WTC11 (cell line): ENCODE results near the gene NEDD1. TPM values are rescaled to one million over a fixed set of nuclear protein-coding genes. Genes with fewer than 3 reads are reported as not detected.
A peak's percentile ranks its signal among the peaks of the same experiment; 100 is the strongest.

Experiments used
- ATAC-seq: fragments of 200-7000 bp; cut with Tn5 transposase; 2 replicates; pipeline ENCODE4 v1.10.0; 2021; ENCODE audit warnings: mild to moderate bottlenecking, moderate library complexity
- CTCF ChIA-PET: fragments of 300-600 bp; sonication (Branson Sonifier 250); formaldehyde crosslinking; loops from one replicate; lab custom pipeline; 2021; ENCODE audit warnings: antibody characterized with exemption; lab: Charles Lee
- POLR2A ChIA-PET: fragments of 350-600 bp; sonication (Branson Sonifier 250); formaldehyde crosslinking; loops from one replicate; lab custom pipeline; 2021; ENCODE audit warnings: antibody characterized with exemption; lab: Charles Lee
- DNase-seq: peaks from one replicate; pipeline ENCODE4 v3.0.0; 2021; ENCODE audit warnings: low spot score
- H3K27ac Mint-ChIP-seq: 2 replicates; pipeline ENCODE4 v1.8.0; 2021; ENCODE audit warnings: mixed read lengths
- H3K27me3 Mint-ChIP-seq: 2 replicates; pipeline ENCODE4 v1.8.0; 2021; ENCODE audit warnings: low read depth, mild to moderate bottlenecking, moderate library complexity, mixed read lengths
- H3K36me3 Mint-ChIP-seq: 2 replicates; pipeline ENCODE4 v1.8.0; 2021; ENCODE audit warnings: mixed read lengths
- H3K4me1 Mint-ChIP-seq: 2 replicates; pipeline ENCODE4 v1.8.0; 2022; ENCODE audit warnings: mixed read lengths
- H3K4me3 Mint-ChIP-seq: 2 replicates; pipeline ENCODE4 v1.8.0; 2021; ENCODE audit warnings: mild to moderate bottlenecking, moderate library complexity, mixed read lengths
- H3K9me3 Mint-ChIP-seq: 2 replicates; pipeline ENCODE4 v1.8.0; 2021; ENCODE audit warnings: mixed read lengths
- ATF1 ChIP-seq: sonication (generic); formaldehyde crosslinking; IDR thresholded peaks from 2 replicates; pipeline ENCODE4 v1.8.1; 2023; ENCODE audit warnings: mild to moderate bottlenecking, moderate library complexity, missing genetic modification reagents
- CREM ChIP-seq: sonication (generic); formaldehyde crosslinking; IDR thresholded peaks from 2 replicates; pipeline ENCODE4 v1.8.1; 2022; ENCODE audit warnings: mild to moderate bottlenecking, missing genetic modification reagents, moderate library complexity
- ESRRA ChIP-seq: sonication (generic); formaldehyde crosslinking; IDR thresholded peaks from 2 replicates; pipeline ENCODE4 v1.8.1; 2022; ENCODE audit warnings: mild to moderate bottlenecking, missing genetic modification reagents, borderline replicate concordance
- KAT7 ChIP-seq: sonication (generic); formaldehyde crosslinking; IDR thresholded peaks from 2 replicates; pipeline ENCODE4 v1.8.1; 2023; ENCODE audit warnings: missing genetic modification reagents, mild to moderate bottlenecking, borderline replicate concordance
- MLX ChIP-seq: sonication (generic); formaldehyde crosslinking; IDR thresholded peaks from 2 replicates; pipeline ENCODE4 v1.8.1; 2023; ENCODE audit warnings: mild to moderate bottlenecking, missing genetic modification reagents, moderate library complexity
- NFYB ChIP-seq: sonication (generic); formaldehyde crosslinking; conservative IDR thresholded peaks from 2 replicates; pipeline ENCODE4 v1.8.0; 2022; ENCODE audit warnings: low read depth, missing genetic modification reagents
- PRRX2 ChIP-seq: fragments of 250-450 bp; sonication (Bioruptor Pico); IDR thresholded peaks from 2 replicates; pipeline ENCODE4 v1.8.0; 2021; ENCODE audit warnings: mild to moderate bottlenecking
- SMAD4 ChIP-seq: sonication (generic); formaldehyde crosslinking; IDR thresholded peaks from 2 replicates; pipeline ENCODE4 v1.8.0; 2022; ENCODE audit warnings: mild to moderate bottlenecking, missing genetic modification reagents
- SOX15 ChIP-seq: fragments of 250-450 bp; sonication (Bioruptor Pico); IDR thresholded peaks from 2 replicates; pipeline ENCODE4 v1.9.0; 2021; ENCODE audit warnings: mild to moderate bottlenecking
- TEAD4 ChIP-seq: sonication (generic); formaldehyde crosslinking; IDR thresholded peaks from 2 replicates; pipeline ENCODE4 v1.8.0; 2022; ENCODE audit warnings: mild to moderate bottlenecking, missing genetic modification reagents
- USF2 ChIP-seq: sonication (generic); formaldehyde crosslinking; IDR thresholded peaks from 2 replicates; pipeline ENCODE4 v1.8.1; 2023; ENCODE audit warnings: mild to moderate bottlenecking, missing genetic modification reagents, moderate library complexity
- ZBTB21 ChIP-seq: sonication (generic); formaldehyde crosslinking; IDR thresholded peaks from 2 replicates; pipeline ENCODE4 v1.8.1; 2023; ENCODE audit warnings: mild to moderate bottlenecking, missing genetic modification reagents, borderline replicate concordance
- ZNF317 ChIP-seq: sonication (generic); formaldehyde crosslinking; IDR thresholded peaks from 2 replicates; pipeline ENCODE4 v1.8.1; 2023; ENCODE audit warnings: low read depth, mild to moderate bottlenecking, moderate library complexity, missing genetic modification reagents, borderline replicate concordance
- ZNF416 ChIP-seq: fragments of 250-450 bp; sonication (Bioruptor Pico); IDR thresholded peaks from 2 replicates; pipeline ENCODE4 v1.9.0; 2021; ENCODE audit warnings: mild to moderate bottlenecking, inconsistent platforms
- ZSCAN18 ChIP-seq: fragments of 250-450 bp; sonication (Bioruptor Pico); IDR thresholded peaks from 2 replicates; pipeline ENCODE4 v2.1.2; 2022; ENCODE audit warnings: mild to moderate bottlenecking, moderate library complexity
- total RNA-seq: library from RNA; stranded (reverse); gene quantifications from 3 replicates; pipeline ENCODE4 v1.2.3, GENCODE V29; 2021
- TF ChIP-seq, protein P1 (sequence below): sonication (generic); formaldehyde crosslinking; IDR thresholded peaks from 2 replicates; pipeline ENCODE4 v1.8.1; 2022; ENCODE audit warnings: low read depth, mild to moderate bottlenecking, moderate library complexity, missing genetic modification reagents, borderline replicate concordance
- TF ChIP-seq, protein P2 (sequence below): sonication (generic); formaldehyde crosslinking; conservative IDR thresholded peaks from 2 replicates; pipeline ENCODE4 v1.8.1; 2023; ENCODE audit warnings: mild to moderate bottlenecking, low read depth, missing genetic modification reagents, moderate library complexity

The NEDD1 gene
- total RNA-seq, 1 experiment from 2014 or later: 29.3 TPM

DNA sequence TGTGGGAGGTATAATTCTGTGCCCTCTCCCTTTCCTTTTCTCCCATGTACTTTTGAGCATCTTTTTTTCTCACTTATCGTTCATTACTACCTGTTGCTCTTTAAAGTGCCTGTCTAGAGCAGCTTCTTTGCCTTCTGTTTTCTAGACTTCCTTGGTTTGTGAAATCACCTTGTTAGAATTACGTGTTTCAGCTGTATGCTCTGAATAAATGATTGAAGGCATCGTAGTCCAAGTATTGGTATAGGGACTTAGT lies 1.3 kb downstream of the NEDD1 start (continued):
- TF ChIP-seq, protein P1, sequence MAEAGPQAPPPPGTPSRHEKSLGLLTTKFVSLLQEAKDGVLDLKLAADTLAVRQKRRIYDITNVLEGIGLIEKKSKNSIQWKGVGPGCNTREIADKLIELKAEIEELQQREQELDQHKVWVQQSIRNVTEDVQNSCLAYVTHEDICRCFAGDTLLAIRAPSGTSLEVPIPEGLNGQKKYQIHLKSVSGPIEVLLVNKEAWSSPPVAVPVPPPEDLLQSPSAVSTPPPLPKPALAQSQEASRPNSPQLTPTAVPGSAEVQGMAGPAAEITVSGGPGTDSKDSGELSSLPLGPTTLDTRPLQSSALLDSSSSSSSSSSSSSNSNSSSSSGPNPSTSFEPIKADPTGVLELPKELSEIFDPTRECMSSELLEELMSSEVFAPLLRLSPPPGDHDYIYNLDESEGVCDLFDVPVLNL (CRISPR knock-in tag): no peak
- TF ChIP-seq, protein P2, sequence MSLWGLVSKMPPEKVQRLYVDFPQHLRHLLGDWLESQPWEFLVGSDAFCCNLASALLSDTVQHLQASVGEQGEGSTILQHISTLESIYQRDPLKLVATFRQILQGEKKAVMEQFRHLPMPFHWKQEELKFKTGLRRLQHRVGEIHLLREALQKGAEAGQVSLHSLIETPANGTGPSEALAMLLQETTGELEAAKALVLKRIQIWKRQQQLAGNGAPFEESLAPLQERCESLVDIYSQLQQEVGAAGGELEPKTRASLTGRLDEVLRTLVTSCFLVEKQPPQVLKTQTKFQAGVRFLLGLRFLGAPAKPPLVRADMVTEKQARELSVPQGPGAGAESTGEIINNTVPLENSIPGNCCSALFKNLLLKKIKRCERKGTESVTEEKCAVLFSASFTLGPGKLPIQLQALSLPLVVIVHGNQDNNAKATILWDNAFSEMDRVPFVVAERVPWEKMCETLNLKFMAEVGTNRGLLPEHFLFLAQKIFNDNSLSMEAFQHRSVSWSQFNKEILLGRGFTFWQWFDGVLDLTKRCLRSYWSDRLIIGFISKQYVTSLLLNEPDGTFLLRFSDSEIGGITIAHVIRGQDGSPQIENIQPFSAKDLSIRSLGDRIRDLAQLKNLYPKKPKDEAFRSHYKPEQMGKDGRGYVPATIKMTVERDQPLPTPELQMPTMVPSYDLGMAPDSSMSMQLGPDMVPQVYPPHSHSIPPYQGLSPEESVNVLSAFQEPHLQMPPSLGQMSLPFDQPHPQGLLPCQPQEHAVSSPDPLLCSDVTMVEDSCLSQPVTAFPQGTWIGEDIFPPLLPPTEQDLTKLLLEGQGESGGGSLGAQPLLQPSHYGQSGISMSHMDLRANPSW (CRISPR knock-in tag): no peak
- TF ChIP-seq, all 79 proteins: peak for 0

DNA sequence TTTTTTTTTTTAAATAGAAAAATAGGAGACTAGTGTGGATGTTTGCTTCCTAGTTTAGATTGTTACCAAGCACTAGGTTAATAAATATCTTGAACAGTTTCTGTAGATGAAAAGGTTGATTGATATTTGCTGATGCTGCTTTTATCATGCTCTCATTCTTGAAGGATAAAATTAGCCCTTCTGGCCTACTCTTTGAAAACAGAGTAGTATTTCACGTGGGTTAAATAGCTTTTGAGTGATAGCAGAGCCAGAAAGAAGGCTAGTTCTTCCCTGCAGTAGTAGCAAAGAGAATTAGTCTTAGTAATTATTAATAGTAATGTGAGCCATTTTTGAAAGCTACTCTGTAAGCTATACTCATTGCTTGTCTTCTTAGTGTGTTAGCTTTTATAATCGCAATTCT lies 5.2 kb downstream of the NEDD1 start:
- Mint-ChIP-seq H3K4me1 (peaks cover 42% of the 10 kb centered on the region), H3K36me3 (peaks cover 10% of the 10 kb centered on the region), H3K27ac (no peak overlapping the region), H3K4me3 (no peak overlapping the region), H3K27me3 (no peaks in the 10 kb centered on the region), H3K9me3 (peaks cover 10% of the 10 kb centered on the region)
- CTCF ChIA-PET: no interaction called here
- ATAC-seq (no peak), DNase-seq (no peak)
- POLR2A ChIA-PET: no interaction called here
- TF ChIP-seq ATF1 (CRISPR knock-in tag) (no peak), MLX (no peak), SMAD4 (CRISPR knock-in tag) (no peak)

GRCh38 chr12:96912943-96913342 lies 5.9 kb downstream of the NEDD1 start:
- CTCF ChIA-PET: no interaction called here
- Mint-ChIP-seq H3K4me3 (no peak overlapping the region), H3K4me1 (peaks cover 39% of the 10 kb centered on the region), H3K36me3 (peaks cover 10% of the 10 kb centered on the region), H3K9me3 (peaks cover 10% of the 10 kb centered on the region)
- POLR2A ChIA-PET: no interaction called here
- no peak for ATAC-seq
- no peak for DNase-seq
- TF ChIP-seq, protein P1 (CRISPR knock-in tag): no peak
- TF ChIP-seq, all 79 proteins: peak for 0
- H3K27ac Mint-ChIP-seq: no peak overlapping the region
- H3K27me3 Mint-ChIP-seq: no peaks in the 10 kb centered on the region

DNA sequence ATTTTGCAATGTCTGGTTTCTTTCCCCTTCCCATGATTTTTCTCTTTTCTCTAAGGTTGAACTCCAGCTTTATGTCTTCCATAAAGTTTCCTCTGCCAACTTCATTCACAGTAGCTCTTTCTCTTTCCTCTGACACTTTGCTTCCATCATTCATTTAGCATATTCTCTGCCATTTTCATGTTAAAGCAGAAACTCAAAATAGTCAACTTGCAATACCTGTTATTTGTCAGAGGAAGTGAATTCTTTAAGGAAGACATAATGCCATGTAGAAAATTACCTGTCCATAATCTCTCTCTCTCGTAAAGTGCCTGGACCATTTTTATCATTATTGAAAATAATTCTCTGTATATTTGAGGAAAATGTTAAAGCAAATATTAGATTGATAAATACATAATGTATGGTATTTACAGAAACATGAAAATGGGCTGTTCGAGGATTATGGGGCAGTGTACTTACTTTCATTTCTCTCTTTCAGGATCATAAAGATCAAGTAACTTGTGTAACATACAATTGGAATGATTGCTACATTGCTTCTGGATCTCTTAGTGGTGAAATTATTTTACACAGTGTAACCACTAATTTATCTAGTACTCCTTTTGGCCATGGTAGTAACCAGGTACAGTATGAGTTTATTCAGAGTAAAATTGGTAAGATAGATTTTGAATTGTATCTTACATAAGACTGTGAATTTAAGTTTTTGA lies 12.6 kb downstream of the NEDD1 start:
- ChIA-PET CTCF (no interaction called here), POLR2A (no interaction called here)
- ATAC-seq: no peak; the same call in 1 of the 2 replicates
- H3K36me3 Mint-ChIP-seq: peaks cover 22% of the 10 kb centered on the region
- peak overlapping the region; percentile 25; the same call in 1 of the 2 replicates for H3K4me3 Mint-ChIP-seq
- H3K4me1 Mint-ChIP-seq: peaks cover 27% of the 10 kb centered on the region
- H3K27me3 Mint-ChIP-seq: no peaks in the 10 kb centered on the region
- H3K9me3 Mint-ChIP-seq: peaks cover 10% of the 10 kb centered on the region
- DNase-seq: no peak
- peak overlapping the region; percentile 97 for H3K27ac Mint-ChIP-seq
- TF ChIP-seq MLX: no peak
- no peak for TF ChIP-seq ZBTB21 (CRISPR knock-in tag)
- TF ChIP-seq NFYB (CRISPR knock-in tag): no peak
- no peak for TF ChIP-seq ZSCAN18 (CRISPR knock-in tag)
- TF ChIP-seq PRRX2 (CRISPR knock-in tag): no peak
- no peak for TF ChIP-seq ATF1 (CRISPR knock-in tag)
- TF ChIP-seq ZNF416 (CRISPR knock-in tag): no peak
- no peak for TF ChIP-seq TEAD4
- TF ChIP-seq ESRRA (CRISPR knock-in tag): no peak
- no peak for TF ChIP-seq SMAD4 (CRISPR knock-in tag)
- TF ChIP-seq USF2: no peak
- no peak for TF ChIP-seq KAT7 (CRISPR knock-in tag)
- no peak for TF ChIP-seq SOX15
- no peak for TF ChIP-seq ZNF317 (CRISPR knock-in tag)
- no peak for TF ChIP-seq CREM (CRISPR knock-in tag)
